NCI-H1436 treated with DMSO at 0.1 percent for 48 hours (cell line): ENCODE data around the gene CTXND2.
"Not testable (repeated sequence)": the region's sequence is repeated elsewhere in the genome, so short reads cannot be mapped to it uniquely, and the experiment has no call there.

Source experiments
- DNase-seq: peaks from one replicate; lab custom pipeline; 2025; lab: John Stamatoyannopoulos, UW

The CTXND2 gene

DNA sequence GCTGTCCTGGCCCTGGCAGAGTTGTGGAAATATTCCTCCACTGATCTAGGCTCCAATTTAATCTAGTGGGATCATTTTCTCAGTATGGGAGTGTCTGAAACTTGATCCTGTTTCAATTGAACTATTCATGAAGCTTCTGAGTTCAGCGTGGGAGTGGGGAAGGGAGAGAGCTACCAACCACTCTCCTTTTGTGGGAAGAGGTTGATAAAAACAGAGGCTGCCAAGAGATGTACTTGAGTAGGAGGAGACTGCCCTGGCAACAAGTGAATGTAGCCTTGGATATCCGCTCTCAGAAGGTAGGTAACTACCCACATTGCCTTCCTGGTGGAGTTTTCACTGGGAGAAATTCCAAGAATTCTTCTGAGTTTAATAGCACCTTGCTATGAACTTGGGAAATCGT lies at the start of gene CTXND2:
Gene CTXND2, plus strand, starts transcription at position 119 of the 400 bp plus-strand sequence. CDS start 25,179 bp downstream, outside the sequence.
- no peak for DNase-seq

DNA sequence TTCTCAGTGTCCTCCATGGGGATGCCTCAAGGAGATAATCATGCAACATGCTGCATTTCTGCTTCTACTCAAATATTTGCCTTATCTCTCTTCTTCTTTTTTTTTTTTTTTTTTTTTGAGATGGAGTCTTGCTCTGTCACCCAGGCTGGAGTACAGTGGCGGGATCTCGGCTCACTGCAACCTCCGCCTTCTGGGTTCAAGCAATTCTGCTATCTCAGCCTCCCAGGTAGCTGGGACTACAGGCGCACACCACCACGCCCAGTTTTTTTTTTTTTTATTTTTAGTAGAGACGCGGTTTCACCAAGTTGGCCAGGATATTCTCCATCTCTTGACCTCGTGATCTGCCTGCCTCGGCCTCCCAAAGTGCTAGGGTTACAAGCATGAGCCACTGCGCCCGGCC lies 46.1 kb upstream of the CTXND2 start:
- not testable (repeated sequence) for DNase-seq

DNA sequence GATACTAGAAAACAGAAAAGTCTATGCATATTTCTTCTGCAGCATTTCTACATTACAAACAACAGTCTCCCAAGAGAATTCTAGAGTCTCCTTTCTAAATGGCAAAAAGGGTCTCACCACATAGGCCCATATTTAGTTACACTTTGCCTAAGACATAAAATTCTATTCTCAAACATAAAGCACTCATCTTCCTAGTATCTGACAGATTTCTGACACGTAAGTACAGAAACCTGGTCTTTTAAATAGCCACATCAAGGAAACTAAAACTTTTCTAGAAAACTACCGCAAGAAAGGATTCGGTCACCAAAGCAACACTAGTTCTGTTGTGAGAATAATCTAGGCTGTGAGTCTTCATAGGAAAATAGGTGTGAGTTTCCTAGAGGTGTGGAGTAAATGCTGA lies 45.3 kb upstream of the CTXND2 start:
- no peak for DNase-seq

DNA sequence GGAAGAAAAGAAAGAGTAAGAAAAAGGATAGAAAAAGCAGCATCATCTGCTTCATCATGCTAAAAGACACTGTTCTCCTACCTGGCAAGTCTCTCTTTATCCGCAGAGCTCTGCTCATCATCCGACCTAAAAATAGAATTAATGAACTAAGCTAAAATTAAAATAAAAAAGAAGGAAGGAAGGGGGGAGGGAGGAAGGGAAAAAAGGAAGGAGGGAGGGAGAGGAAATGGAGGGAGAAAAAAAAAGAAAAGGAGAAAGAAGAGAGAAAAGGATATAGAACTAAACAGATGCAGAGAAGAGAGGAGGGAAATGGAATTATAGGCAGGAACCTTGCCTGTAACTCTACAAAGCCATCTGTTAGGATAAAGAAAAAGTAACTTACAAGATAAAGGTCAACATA lies 44.6 kb upstream of the CTXND2 start:
- no peak for DNase-seq

DNA sequence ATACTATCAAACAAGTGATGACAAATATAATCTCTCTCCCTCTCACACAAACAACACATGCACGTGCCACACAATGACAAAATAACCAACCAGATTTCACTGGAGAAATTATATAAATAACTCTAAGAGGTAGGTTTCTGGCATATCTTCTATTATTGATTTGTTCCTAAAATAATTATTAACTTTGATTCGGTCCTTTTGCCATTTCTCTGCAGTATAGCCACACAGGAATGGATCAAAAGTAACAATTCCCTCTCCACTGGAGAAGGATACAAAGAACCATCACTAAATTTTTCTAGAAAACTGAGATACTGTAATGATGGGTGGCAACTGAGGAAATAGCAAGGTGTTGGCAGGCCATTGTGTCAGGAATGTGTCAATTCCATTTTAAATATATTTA lies 44.0 kb upstream of the CTXND2 start:
- no peak for DNase-seq

DNA sequence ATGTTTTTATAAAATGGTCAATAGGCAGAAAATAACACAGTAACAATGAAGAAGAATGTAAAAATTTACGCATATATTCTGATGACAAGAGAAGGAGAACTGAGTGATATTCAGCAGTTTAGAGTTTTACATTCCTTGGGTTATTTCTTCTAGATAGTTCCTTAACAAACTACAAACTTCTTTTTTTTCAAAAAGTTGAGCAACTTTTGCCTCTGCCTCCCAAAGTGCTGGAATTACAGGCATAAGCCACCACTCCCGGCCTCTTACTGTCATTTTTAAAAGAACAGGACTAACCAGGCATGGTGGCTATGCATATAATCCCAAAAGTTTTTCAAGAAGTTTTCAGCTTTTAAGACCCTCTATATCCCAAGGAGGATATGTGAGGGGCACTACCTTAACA lies 43.5 kb upstream of the CTXND2 start:
- DNase-seq, result no peak

DNA sequence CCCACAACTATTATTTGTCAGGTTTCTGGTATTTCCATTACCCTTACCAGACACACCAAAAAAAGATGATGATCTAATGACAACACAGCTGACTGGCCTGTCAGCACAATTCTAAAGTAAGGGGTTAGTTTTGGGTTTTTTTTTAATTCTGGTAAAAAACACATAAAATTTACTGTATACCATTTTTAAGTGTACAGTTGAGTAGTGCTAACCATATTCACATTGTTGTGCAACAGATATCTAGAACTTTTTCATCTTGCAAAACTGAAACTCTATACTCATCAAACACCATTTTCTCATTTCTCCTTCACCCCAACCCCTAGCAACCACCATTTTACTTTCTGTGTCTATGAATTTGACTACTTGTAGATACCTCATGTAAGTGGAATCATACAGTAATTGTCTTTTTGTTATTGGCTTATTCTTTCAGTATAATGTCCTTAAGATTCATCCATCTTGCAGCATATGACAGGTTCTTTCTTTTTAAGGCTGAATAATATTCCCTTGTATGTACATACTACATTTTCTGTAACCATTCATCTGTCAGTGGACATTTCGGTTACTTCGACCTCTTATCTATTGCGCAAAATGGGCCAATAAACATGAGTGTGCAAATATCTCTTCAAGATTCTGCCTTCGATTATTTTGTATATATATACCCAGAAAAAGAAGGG lies 40.3 kb upstream of the CTXND2 start:
- DNase-seq, result no peak

DNA sequence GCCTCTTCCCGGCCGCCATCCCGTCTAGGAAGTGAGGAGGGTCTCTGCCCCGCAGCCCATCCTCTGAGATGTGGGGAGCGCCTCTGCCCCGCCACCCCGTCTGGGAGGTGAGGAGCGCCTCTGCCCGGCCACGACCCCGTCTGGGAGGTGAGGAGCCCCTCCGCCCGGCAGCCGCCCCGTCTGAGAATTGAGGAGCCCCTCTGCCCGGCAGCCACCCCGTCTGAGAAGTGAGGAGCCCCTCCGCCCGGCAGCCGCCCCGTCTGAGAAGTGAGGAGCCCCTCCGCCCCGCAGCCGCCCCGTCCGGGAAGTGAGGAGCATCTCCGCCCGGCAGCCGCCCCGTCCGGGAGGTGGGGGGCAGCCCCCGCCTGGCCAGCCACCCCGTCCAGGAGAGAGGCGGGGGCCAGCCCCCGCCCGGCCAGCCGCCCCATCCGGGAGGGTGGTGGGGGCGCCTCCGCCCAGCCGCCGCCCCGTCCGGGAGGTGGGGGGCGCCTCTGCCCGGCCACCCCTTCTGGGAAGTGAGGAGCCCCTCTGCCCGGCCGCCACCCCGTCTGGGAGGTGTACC lies 36.1 kb upstream of the CTXND2 start:
- DNase-seq, result not testable (repeated sequence)

DNA sequence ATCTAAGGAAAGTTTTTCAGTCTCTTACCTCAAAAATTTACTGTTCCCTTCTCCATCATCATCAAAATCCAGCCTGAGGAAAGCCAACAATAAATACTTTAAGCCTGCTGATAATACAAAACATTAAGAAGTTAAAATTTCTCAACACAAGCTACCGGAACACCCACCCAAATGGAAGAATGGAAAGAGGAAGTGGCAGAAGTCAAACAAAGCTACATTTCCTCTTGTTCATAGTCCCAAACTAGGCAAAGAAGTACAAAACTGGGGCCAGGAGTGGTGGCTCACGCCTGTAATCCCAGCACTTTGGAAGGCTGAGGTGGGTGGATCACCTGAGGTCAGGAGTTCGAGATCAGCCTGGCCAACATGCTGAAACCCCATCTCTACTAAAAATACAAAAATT lies 34.2 kb upstream of the CTXND2 start:
- not testable (repeated sequence) for DNase-seq

DNA sequence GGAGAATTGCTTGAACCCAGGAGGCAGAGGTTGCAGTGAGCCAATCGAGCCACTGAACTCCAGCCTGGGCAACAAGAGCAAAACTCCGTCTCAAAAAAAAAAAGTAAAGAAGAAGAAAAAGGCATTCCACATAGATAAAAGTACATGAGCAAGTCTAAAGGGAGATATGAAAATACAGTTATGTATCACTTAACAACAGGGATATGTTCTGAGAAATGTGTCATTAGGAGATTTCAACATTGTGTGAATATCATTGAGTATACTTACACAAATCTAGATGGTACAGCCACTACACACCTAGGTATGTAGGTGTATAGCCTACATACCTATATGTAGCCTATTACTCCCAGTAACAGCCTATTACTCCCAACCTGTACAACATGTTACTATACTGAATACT lies 23.2 kb upstream of the CTXND2 start:
- DNase-seq, result no peak

DNA sequence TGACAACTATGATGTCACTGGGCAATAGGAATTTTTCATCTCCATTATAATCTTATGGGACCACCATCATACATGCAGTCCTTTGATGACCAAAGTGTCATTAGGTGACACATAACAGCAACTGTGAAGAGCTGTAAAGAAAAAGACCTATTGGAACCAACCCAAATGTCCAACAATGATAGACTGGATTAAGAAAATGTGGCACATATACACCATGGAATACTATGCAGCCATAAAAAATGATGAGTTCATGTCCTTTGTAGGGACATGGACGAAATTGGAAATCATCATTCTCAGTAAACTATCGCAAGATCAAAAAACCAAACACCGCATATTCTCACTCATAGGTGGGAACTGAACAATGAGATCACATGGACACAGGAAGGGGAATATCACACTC lies 22.7 kb upstream of the CTXND2 start:
- not testable (repeated sequence) for DNase-seq

DNA sequence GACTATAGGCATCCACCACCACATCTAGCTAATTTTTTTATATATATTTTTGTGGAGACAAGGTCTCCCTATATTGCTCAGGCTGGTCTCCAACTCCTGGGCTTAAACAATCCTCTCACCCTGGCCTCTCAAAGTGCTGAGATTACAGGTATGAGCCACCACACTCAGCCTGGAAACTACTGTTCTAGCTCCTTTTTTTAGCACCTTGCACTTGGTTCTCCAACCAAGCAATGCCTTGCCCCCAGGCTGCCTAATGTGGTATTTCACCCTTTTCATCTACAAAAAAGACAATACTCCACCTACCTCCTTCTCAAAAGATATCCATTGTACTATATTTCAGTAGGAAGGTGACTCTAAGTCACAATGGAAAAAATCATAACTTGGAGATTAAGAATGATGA lies 17.3 kb upstream of the CTXND2 start:
- no peak for DNase-seq

DNA sequence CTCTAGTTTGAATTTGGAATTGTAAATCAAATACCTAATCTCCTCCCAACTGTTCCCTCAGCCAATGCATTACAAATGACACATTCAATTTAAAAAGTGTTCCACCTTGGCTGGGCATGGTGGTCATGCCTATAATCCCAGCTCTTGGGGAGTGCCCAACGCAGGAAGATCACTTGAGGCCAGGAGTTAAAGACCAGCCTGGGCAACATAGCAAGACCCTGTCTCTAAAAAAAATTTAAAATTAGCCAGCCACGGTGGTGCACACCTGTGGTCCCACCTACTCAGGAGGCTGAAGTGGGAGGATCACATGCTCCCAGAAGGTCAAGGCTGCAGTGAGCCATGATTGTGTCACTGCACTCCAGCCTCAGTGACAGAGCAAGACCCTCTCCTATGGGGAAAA lies 14.4 kb upstream of the CTXND2 start:
- DNase-seq, result no peak

DNA sequence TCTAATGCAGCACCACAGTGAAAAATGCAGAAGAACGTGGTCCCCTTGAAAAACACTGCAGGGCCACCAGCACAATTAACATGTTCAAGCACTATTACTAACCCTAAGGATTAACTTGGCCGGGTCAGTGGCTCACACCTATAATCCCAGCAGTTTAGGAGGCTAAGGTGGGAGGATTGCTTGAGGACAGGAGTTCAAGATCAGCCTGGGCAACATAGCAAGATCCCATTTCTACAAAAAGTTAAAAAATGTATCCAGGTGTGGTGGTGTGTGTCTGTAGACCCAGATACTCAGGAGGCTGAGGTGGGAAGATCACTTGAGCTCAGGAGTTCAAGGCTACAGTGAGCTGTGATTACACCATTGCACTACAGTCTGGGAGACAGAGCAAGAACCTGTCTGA lies 13.4 kb upstream of the CTXND2 start:
- DNase-seq, result no peak

DNA sequence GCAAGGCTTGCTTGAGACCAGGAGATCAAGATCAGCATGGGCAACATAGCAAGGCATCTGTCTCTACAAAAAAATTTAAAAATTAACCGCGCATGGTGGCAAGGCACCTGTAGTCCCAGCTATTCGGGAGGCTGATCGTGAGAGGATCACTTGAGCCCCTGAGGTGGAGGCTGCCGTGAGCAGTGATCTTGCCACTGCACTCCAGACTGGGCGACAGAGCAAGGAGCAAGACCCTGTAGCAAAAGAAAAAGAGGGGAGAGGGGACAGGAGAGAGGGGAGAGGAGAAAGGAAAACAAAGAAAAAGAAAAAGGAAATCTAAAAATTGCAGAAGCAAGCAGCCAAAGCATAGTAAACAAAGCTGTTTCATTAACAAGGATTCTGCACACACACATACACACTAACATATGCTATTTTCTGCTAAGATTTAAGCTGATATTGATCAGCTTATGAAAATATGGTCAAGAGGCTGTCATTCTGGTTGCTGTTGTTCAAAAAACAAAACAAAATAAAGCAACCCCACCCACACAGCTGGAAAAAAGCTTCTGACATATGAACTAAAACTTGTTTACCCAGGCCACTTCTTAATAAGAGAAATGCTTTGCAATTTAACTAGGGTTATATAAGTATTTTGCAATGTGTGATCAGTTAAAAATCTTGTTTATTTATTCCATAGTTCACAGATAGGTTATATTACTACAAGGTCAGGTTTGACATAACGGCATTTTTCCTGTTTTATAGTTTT lies 12.3 kb upstream of the CTXND2 start:
- no peak for DNase-seq

DNA sequence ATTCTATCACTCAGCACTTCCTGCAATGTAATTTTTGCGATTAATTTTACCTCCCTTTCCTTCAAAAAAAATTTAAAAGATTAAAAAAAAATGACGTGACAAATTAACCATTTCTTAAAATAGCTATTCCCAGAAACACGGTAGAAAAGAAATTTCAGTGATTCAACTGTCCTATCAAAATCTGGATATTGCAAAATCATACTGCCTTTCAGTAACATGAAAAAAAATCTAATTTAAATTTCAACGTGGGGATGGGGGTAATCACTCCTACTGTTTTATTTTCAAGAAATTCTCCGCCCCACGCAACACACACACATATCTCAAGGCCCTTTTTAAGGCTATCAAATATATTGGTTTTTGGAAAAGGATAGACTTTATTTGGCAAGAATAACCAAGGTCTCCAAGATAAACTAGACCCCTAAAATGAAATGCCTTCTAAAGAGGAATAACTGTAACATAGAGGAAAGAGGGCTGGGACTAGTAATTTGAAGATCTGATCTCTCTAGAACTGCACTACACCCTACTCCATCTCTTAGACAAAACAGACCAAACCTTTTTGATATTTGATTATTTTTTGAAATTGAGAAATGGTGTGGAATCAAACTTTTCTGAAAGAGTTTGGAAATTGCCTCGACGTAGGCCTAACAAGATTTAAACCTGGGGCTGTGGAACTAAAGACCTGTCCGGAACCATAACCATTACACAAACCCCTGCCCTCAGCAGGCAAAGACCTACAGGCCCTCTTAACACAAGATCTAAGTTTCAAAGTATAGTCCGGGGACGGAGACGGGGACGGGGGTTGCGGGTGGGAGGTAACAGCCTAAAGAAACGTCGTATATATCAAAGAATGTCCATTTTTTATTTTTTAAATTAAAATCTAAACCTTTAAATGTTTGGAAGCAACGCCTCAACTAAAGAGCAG lies 11.5 kb upstream of the CTXND2 start:
- DNase-seq, result no peak

DNA sequence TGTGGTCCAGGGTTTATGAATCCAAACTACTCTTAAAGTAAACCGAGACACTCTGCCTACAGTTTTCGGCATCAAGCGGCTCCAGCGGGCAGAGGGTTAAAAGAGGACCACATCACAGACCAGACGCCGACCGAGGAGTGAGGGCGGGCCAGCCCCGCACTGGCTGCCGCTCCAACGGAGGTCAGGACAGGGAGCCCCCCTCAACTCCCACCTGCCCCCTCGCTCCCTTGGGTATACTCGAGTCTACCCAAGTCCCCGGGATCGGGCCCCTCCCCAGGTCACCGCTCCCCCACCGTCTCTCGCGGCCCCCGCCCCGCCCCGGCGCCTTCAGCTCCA lies 10.8 kb upstream of the CTXND2 start:
- no peak for DNase-seq

DNA sequence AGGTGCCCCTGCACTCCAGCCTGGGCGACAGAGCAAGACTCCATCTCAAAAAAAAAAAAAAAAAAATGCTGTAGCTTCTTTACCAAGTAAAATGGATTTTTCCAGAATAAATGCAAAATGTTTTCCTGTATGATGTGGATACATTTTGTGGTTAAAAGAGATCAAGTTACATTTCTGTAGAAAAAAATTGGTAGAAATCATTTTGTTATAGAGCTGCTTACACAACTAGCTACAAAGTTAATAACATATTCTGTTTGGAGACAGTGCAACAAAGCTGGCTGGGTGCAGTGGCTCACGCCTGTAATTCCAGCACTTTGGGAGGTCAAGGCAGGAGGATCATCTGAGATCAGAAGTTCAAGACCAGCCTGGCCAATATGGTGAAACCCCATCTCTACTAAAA lies 8.0 kb upstream of the CTXND2 start:
- not testable (repeated sequence) for DNase-seq

DNA sequence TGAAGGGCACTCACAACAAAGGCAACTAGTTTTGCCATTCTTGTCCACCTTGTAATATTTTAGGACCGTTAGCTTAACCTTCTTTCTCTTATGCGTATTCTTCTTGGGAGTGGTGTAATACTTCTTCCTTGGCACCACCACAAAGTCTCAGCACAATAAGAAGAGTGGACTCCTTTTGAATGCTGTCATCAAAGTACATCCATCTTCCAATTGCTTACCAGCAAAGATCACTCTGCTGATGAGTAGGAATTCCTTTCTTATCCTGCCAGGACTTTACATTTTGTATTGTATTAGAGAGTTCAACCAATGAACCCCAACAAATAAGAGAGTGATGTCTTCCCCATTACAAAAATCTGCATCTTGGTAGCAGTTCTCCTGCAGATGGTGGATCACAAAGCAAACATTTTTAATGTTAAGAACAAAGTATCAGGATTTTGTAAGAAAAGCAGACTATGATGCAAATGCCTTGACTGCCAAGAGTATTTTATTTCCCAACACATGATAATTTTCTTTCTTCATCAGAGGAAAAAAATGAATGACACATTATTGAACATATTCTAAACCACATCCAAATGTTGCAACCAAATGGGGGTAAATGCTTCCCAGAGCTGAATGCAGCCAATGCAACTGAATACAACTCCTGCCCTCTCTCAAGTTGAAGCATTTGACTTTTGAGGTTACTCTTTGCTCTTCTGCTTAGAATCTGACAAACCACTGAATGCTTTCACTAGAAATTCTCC lies 5.4 kb upstream of the CTXND2 start:
- DNase-seq, result no peak

DNA sequence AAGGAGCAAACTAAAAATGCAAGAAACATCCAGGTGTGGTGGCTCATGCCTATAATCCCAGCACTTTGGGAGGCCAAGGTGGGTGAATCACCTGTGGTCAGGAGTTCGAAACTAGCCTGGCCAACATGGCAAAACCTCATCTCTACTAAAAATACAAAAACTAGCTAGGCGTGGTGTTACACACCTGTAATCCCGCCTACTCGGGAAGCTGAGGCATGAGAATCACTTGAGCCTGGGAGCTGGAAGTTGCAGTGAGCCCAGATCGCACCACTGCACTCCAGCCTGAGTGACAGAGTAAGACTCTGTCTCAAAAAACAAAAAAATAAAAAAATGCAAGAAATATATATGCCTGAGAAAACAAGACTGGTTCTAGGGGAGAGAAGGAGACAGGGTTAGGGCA lies 3.8 kb upstream of the CTXND2 start:
- not testable (repeated sequence) for DNase-seq

DNA sequence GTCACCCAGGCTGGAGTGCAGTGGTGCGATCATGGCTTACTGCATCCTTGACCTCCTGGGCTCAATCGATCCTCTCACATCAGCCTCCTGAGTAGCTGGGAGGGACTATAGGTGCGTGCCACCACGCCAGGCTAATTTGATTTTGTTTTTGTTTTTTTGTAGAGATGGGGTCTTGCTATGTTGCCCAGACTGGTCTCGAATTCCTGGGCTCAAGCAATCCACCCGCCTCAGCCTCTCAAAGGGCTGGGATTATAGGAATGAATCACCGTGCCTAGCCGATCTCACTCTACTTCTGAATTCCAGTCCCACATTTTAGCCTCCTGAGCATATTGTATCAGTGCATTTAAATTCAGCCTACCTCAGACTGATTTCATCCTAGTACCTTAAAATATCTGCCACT lies 1.8 kb downstream of the CTXND2 start:
- no peak for DNase-seq

DNA sequence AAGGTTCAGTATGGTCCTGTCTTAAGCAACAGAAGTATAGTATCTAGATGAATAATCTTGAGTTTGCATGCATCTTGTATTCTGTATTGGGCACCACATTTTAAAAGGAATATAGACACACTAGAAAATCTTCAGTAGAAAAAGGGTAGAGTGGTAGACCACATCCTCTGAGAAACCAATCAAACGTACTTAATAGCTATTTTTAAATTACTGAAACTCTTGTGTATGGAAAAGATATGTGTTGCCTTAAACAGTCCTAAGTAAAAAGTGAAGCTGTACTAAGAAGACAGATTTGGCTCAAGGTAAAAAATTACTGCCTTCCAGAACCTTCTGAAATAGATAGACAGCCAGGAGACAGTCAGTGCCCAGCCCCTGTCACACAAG lies 3.1 kb downstream of the CTXND2 start:
- DNase-seq, result no peak
